Measurements from ENCODE around the gene KCNQ1.

KCNQ1 gene

DNA sequence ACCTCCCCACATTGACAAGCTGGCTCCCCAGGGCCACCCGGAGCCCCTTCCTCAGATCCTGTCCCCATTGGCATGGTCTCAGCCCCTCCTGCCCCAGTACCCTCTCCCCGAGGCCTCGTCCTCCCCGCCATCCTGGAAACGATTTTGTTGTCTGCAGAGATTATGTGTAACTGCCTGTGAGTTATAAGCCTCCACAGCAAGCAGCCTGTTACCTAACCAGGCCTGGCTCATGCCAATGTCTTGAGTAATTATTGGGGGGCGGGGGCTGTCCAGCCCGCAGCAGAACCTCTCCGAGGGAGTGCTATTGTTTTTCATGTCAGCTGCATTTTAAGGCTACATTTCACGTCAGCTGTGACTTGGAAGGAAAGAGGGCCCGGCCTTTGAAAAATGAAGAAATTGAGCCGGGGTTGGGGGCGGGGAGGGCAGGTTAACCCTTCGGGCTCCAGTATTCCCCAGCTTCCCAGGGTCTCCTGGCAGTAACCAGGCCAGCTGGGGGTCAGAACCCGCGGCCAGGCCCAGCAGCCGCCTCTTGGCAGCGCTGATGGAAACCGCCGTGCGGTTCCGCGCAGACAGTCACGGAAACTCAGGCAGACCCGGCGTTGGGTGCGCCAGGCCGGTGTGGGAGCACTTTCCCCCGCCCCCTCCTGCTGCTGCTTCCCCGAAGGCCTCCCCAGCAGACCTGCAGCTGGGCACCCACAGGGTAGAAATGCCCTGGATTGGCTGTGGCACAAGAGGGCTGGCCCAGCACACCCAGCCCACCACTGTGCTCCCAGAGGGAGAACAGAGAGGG lies 381.3 kb downstream of the KCNQ1 start:
- DNase-seq (ENCODE audit: low read depth in 2 of 2): no peak

DNA sequence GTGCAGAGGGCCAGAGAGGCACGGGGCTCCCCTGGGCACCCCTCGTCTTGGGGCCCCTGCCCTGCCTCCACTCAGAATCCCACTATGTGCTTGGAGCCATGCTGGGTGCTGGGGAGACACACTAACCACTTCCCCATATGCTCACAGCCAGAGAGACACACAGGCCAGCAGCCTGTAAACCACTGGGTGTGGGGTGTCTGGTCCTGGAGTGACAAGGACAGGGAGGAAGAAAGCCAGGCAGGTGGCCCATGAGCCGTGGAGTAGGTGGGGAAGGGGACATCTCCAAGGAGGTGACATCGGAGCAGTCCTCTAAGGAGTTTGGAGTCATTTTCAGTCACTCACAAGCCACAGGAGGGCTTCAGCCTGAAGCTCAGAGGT lies 381.9 kb downstream of the KCNQ1 start:
- no peak for DNase-seq (ENCODE audit: low read depth in 2 of 2)

DNA sequence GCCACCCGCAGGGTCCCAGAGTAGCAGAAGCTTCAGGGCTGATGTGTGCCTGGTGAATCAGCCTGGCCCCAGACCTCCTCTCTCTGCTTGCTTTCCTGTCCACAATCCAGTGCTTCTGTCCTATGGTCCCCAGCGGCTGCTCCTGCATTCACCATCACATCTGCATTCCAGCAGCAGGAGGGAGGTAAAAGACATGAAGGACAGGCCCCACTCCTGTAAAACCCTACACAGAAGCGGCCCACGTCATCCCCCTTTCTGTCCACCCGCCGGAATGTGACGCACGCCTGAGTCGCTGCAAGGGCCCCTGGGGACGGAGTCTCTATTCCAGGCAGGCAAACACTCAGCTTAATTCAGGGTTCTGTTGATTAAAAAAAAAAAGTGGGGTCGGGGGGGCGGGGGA lies 382.4 kb downstream of the KCNQ1 start:
- DNase-seq (ENCODE audit: low read depth in 2 of 2): no peak

DNA sequence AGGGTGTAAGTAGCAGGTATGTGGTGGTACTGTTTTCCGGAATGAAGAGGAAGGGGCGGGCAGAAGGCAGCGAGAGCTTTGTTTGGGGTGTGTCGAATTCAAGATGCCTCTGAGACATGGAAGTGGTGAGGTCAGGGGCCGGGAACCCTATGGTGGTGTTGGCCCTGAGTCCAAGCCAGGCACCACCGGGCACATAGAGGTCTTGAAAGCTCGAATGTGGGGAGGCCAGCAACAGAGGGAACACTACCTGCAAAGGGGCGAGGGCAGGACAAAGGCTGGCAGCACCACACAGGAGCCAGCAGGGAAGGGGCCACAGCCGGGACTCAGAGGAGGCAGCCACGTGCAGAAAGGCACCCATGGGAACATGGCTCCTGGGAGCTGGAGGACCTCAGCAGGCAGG lies 383.0 kb downstream of the KCNQ1 start:
- DNase-seq (ENCODE audit: low read depth in 2 of 2): no peak

DNA sequence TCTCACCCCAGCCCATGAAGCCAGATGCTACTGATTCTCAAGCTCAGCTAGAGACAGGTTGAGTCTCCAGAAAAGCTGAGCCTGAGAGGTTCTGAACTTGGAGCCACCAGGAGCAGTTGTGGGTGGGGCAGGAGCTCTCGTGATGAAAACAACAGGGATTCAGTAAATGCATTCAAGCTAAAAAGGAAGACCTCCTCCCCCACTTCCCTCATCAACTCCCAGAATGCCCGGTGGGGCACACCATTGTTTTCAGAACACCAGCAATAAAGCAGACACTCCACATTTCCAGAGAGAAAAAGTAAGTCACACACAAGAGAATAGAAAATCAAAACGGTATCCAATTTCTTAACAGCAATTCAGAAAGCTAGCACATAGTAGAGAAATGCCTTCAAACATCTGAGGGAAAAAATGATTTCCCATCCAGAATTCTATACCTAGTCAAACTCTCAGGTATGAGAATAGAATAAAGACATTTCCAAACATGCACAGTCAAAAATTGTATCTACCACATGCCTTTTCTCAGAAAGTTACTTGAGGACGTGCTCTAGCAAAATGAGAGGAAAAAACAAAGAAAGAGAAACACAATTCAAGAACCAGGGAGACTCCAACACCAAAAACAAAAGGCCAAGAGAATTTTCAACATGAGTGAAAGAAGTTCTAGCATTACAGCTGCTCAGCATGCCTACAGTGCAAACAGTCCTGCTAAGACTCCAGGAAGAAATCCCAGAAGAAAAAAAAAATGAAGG lies 383.9 kb downstream of the KCNQ1 start:
- no peak for DNase-seq (ENCODE audit: low read depth in 2 of 2)

DNA sequence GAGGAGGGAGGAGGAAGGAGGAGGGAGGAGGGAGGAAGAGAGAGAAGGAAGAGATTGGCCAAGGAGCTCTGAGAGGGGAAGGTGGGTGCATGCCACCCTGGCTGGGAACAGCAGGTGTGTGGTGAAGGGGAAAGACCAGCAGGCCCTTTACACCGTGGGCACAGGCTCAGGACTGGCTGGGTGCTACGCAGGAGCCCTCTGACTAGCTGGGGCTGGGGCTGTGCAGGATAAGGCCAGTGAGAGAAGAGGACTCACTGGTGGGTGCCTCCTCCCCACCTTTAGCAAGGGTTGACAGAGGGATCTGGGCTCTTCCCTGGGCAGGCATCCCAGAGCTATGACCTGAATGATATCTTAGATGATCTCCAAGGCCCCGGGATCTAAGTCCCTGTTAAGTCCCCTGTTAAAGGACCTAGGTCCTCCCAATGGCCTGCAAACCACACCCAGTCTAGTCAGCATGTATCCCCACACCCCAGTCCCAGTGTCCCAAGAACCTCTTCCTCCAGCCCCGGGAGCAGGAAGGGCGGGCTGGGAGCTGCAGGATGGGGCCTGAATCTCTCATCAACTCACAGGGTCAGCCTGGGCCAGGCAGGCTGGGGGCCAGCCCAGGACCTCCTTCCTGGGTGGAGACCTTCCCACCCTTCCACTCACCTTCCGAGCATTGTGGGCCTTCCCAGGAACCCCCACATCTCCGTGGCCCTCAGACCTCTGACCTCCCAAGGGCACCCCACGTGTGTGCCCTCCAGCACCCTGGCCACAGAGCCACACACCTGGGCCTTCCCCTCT lies 385.4 kb downstream of the KCNQ1 start:
- DNase-seq (ENCODE audit: low read depth in 2 of 2): no peak

DNA sequence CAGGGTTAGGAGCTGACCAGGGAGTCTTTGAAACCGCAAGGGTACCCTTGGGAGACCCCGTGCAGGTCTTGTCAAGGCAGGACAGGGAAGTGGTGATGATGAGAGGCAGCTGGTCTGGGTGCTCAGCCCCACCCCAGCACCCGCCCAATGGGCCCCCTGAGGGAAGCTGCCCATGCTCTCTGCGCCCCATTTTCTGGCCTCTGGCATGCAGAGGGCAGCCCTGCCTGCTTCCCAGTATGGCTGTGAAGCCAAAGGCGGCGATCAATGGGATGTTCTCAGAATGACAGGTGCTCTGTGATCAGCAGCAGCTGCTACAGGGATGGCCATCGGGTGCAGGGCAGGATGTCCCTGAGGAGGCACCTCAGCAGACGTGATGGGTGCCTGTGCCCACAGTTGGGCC lies 386.1 kb downstream of the KCNQ1 start:
- DNase-seq (ENCODE audit: low read depth in 2 of 2): no peak

DNA sequence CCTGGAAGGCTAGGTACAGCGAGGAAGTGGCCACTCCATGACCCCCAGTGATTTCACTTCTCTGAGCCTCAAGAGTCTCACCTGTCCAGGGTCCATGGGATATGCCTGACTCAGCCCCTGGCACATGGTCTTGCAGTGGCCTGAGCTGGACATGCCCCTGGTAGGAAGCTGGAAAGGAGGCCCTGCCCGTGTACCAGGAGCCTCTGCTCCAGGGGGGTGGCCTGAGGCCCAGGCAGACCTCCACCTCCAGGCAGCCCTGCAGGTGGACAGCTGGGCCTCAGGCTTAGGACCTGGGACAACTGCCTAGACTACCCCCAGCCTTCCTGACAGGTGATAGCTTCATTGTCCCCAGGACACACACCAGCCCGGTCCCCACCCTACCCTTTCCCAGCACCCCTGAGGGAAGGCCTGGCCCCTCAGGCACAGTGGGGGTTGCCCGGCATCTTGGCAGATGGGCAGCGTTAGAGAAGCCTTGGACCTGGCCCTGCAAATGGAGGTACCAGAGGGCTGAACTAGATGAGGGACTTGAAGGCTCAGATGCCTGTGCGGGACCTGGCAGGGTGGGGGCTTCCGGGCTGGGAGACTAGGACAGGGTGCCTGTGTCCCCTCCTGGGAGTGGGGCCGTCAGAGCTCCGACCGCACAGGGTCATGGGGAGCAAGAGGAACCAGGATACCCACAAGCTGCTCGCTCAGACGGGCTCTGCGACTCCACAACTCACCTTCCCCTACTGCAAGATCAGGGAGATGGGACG lies 387.1 kb downstream of the KCNQ1 start:
- no peak for DNase-seq (ENCODE audit: low read depth in 2 of 2)

DNA sequence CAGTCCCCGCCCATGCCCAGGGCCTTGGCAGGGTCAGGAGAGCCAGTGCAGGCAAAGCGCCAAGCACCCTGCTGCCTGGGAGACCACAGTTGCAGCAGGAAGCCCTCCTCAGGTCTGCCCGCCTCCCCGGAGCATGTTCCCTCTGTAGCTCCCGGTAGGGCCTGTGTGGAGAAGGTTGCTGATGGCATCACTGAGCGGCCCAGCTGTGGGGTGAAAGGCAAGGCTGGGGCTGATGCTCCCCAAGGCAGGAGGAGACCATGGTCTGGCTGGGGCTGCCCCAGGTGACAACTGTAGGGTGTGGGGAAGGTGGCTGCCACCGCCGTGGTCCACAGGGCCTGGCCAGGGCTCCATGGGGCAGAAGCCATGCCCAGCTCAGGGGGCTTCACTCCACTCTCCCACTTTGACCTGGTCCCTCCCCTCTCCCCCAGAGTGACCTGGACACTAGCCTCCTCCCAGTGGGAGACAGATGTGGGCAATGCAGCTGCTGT lies 387.8 kb downstream of the KCNQ1 start:
- DNase-seq (ENCODE audit: low read depth in 2 of 2): no peak

DNA sequence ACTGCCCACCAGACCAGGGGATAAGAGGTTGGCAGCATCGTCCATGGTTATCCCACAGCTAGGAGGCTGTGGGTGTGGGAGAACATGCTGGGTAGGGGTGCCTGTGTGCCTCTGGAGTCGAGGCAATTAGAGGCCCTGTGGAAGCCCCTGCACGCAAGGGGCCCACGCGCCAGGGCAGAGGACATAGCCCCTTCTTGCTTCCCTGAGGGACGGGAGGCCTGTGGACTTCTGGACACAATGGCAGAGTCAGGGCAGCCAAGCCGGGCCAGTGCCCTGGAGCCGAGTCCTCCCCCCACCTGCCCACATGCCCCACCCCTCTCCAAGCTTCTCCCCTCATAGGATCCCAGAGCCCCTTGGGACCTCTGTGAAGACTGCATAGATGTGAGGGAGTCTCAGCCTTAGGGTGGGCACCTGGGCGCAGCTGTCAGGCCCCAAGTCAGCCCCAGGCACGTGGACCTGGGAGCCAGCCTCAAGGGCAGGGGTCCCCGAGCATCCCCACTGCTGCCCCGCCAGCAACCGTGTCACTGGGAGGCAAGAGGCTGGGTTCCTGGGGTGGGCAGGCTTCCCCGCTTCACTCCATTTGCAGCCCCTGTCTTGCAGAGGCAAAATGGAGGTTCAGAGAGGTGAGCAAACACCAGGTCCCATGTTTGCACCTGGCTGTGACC lies 388.4 kb downstream of the KCNQ1 start:
- DNase-seq (ENCODE audit: low read depth in 2 of 2): no peak

DNA sequence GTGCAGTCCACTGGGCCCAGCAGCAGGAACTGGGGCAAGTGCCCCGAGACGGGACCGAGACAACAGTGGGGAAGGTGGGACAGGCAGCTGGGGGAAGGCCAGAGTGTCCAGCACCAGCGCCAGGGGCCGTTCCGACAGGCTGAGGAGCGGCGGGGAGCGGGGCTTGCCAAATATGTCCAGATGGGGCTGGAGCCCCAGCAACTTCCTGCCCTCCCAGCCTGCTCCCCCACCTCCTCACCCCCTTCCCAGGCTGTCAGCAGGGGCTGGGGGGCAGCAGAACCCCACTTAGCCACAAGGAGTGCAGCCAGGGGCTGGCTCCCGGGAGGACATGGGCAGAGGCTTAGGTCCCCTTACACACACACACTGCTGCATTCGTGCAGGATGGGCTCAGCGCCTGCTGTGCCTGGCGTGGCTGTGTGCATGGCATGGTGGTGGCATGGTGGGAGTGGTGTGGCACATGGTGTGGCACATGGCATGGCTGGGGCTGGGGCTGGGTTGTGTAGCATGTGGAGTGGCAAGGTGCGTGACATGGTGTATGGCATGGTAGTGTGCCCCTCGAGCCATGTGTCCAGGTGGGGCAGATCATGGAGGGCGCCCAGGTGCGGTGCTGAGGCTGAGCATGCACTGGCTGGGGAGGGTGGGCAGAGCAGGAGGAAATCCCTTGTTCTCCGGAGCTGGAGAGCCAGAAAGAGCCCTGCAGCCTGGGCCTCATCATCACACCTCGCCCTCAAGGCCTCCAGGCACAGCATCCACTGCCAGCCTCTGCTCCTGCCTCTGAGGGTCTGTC lies 389.1 kb downstream of the KCNQ1 start:
- DNase-seq (ENCODE audit: low read depth in 2 of 2): no peak

DNA sequence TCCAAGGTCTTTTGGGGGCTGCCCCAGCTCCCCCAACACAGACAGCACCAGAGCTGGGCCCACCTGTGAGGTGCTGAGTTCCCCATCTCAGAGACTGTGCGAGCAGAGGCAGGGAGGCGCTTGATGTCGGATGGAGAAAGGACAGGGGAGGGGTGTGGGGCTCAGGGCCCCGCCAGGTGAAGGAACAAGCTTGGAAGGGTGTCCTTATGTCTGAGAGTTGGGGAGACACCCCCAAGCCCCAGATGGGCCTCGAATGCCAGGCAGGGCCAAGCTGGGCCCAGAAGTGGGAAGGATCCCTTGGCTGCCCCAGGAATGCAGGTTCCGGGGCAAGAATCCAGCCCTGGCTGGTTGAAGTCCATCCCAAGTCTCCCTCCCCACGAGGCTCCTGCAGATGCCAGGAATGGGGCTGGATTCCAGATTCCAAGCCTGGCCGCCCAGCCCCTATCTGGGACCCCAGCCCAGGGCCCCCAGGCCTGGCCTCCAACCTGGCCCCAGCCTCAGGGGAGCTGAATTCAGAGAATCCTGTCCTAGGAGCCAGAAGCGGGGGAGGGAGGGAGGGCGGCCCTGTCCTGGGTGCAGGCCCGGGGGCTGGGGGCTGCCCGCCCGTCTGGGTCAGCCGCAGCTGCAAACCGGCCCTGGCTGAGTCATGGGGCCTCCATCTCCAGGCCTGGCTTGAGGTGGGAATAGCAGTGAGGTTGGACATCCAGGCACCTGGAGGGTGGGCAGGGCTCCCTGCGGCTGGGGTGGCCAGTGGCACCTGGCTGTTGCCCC lies 389.9 kb downstream of the KCNQ1 start:
- DNase-seq (ENCODE audit: low read depth in 2 of 2): no peak

DNA sequence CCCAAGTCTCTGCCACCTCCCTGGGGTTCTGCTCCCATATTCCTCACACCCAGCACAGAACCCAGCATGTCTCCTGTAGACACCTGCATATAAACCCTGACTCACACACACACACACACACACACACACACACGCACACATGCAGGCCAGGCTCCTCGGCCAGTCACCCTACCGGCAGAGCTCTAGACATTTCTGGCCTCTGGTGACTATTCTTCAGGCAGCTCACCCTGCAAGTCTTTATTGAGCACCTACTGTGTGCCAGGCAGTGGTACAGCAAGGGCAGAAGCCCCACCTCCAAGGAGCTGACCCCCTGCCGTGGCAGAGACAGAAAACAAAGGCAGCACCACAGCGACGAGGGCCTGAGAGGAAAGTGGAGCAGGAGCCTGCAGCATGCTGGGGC lies 390.5 kb downstream of the KCNQ1 start:
- DNase-seq (ENCODE audit: low read depth in 2 of 2): no peak

DNA sequence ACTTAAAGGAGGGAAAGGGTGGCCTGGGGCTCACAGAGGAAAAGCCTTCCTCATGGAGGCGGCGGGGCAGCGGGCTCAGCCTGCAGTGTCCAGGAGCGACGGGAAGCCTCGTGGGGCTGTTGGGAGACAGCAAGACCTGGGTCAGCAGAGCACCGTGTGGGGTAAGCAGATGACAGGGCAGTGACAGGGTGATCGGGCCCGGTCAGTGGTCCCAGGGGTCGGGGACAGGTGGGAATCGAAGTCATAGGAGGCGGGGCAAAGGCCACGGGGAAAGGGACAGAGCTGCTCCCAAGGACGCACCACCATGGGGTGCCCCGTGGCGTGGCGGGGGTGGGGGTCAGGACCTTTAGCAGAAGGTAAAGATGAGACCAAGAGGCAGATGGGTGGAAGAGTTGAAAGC lies 390.9 kb downstream of the KCNQ1 start:
- no peak for DNase-seq (ENCODE audit: low read depth in 2 of 2)

DNA sequence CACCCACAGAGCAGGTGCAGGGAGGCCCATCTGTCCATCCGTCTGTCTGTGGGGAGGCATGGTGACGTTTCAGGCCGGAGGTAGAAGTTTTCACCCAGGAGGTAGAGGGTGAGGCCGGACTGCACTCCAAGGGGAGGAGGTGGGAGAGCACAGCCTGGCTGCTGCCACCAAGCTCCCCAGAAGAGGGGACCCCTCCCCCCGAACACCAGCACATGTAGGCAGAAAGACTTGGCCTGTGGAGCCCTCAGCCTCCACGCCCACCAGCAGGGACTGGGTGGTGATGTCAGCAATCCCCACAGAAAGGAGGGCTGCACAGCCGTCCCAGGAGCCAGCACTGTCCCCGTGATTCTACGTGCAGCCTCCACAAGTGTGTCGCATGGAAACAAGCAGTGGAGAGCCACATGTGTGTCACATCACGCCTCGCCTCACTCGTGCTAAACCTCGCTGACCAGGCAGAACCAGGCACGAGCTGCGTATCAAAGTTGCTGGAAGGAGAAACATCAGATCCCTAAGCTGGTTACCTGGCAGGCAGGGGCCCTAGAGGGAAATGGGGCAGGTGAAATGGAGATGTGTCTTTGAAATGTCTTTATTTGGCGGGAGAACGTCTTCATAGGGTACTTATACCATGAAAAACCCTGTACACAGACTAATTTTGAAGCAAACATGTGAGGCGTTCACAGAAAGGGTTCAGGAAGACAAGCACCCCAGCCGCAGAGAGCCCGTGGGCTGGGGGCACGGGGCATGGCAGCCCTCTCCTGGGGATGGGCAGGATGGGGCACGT lies 391.7 kb downstream of the KCNQ1 start:
- no peak for DNase-seq (ENCODE audit: low read depth in 2 of 2)

DNA sequence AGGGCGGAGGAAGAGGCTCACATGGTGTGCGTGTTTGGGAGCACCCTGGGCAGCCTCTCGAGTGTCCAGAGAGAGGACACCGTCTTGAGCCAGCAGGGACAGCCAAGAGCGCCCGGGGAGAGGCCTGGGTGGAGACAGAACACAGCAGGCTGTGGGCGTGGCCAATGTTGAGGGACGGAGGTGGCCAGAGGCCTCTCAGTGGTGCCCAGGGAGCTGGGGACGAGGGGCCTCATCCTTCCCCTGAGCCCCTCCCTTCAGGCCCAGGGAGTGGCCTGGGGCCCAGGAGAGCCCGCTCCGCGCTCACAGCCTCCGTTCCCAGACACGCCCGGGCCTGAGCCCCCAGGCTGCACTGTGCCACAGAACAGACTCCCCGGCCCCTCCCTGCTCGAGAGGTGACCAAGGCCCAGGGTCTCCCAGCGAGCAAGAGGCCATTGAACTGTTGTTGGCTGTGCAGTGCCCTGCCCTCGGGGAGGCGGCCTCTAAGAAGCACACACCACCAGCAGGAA lies 392.3 kb downstream of the KCNQ1 start:
- no peak for DNase-seq (ENCODE audit: low read depth in 2 of 2)

DNA sequence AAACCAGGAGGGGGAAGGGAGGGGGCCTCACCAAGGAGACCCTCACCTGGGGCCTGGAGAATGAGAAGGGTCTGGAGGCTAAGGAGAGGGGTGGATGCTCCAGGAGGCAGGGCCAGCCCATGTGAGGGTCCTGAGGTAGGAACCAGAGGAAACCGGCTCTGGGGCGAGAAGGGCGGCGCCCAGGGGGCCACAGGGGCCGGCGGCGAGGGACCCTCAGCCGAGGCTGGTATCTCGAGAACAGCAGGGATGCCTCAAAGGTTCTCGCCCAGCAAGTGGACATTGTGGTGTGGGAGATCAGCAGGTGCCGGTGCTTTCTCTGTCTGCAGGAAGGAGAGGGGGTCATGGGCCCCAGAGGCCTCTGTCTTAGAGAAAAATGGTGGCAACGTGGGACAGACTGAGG lies 392.8 kb downstream of the KCNQ1 start:
- DNase-seq (ENCODE audit: low read depth in 2 of 2): no peak

DNA sequence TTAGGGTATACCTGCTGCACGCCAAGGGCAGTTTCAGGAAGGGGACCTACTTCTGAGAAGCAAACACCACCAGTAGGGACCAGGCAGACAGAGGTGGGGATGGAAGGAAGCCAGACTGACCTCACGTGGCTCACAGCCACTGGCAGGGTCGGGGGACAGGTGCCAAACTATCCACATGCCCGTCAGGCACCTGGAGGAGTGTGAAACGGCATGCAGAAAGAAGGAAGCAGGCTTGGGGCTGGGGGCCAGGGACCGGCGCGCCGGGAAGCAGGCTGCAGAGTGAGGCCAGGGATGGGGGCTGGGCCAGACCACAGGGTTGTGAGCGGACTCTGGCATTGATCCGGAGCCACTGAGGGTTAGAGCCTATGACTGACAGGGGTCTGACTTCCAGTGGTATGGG lies 393.3 kb downstream of the KCNQ1 start:
- DNase-seq (ENCODE audit: low read depth in 2 of 2): no peak

Measured in stimulated activated CD4-positive, alpha-beta T cell treated with anti-CD3 and anti-CD28 coated beads, Interleukin-4, amount 100 ng/mL, for 48 hours (primary cell).